NCI-H2227 treated with DMSO at 0.1 percent for 48 hours (cell line): Measurements from ENCODE around the gene ID4.

ENCODE experiments used
- DNase-seq: peaks from one replicate; lab custom pipeline; 2025; lab: John Stamatoyannopoulos, UW

Gene ID4, protein sequence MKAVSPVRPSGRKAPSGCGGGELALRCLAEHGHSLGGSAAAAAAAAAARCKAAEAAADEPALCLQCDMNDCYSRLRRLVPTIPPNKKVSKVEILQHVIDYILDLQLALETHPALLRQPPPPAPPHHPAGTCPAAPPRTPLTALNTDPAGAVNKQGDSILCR

DNA sequence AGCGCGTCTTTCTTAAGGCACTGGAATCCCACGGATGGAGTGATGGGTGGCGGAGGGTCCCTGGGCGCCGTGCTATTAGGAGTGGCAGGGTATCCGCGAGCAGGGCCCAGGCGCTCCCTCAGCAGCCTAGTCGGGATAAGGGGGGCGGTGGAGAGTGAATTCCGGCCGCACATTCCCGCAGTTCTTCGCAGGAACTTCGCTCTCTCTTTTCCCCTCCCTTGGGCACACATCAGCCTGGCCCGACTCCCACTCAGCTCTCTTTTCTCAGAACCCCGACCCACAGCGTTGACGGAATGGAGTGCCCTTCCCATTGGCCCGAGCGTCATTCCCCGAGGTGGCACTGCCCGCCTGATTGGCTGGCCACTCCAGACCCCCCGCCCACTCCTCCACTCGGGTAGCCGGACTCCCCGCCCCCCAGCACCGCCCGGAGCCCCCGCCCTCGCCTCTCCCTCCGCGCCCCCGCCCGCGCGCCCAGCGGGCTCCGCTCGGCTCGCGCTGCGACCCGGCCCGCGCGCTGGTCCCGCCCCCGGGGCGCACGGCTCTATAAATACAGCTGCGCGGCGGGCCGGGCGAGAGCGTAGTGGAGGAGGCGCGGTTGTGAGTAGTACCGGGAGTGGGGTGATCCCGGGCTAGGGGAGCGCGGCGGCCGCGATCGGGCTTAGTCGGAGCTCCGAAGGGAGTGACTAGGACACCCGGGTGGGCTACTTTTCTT lies at the start of gene ID4:
ID4 (plus strand) TSS at position 572 of the 712 bp plus-strand sequence. CDS start 385 bp downstream, outside the sequence.
- DNase-seq: peak; percentile 97

GRCh38 chr6:19788686-19789085 lies 48.5 kb upstream of the ID4 start:
- no peak for DNase-seq

DNA sequence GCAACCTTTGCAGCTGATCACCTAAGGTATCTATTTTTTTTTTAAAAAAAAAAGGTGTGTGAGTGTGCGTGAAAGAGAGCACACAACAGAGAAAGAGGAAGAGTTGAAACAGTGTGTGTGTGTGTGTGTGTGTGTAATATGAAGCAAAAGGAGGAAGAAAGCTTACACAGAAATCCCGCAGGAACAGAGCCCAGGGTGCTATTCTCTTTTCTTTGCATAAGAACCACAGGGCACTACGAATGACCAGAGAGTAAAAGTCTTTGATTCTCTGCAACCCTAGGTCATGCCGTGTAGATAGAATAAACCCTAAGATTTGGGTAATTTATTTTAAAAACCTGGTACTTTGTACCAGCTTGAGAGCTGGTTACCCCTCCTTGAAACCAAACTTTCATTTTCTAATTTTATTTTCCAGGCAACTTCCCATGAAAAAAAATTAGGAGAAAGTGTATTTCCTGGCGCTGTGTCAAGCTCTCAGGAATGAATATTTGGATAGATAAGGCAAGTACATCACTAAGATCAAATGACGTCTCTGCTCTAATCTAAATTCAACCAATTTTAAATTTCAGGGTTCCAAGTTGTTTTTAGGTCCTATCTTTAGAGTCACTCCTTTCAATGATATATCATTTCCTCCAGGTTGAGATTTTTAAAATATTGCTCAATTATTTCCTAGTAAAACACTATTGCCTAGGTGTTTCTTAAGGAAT lies 47.9 kb upstream of the ID4 start:
- no peak for DNase-seq

- no peak for DNase-seq
Measured at GRCh38 chr6:19791267-19791666, 45.9 kb upstream of the ID4 start.

- DNase-seq: no peak
Measured at GRCh38 chr6:19795211-19795610, 42.0 kb upstream of the ID4 start.

GRCh38 chr6:19796452-19796851 lies 40.7 kb upstream of the ID4 start:
- no peak for DNase-seq

GRCh38 chr6:19798362-19798761 lies 38.8 kb upstream of the ID4 start:
- no peak for DNase-seq

GRCh38 chr6:19802656-19803055 lies 34.5 kb upstream of the ID4 start:
- peak; percentile 21 for DNase-seq

DNA sequence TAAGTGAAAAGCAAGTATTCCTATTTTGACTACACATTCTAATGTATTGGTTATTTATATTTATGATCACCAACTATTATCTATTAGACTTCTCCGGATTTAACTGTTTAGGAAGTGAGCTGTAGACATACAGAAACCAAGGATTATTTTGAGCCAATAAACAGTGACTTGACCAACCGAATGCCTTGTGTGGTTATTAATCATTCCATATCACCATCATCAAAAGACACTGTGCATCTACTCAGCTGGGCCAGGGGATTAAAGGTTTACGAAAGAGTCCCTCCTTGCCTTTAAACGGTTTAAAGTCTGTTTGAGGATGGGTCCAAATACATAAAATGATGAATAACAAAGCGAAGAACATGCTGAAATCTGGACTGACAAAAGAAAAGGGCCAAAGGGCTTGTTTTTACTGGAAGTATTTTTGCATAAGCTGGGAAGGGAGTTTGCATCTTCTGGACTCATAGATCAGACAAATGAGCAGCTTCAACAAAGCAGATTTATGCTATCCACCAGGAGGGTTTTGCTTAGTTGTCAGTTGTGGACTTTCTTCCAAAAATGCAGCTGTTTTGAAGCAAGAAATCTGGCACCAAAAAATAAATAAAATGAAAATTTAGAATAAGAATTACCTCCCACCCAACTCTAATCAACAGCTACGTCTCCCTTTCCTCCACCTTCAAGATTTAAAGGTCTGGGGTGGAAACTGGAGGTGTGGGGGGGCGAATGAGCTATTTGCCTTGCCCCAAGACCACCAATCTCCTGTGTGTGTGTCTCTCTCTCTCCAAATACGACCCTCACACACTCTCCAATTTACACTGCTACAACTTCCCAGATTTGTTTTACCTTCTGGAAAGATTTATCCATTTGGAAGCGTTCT lies 33.6 kb upstream of the ID4 start:
- DNase-seq: peak; percentile 62

DNA sequence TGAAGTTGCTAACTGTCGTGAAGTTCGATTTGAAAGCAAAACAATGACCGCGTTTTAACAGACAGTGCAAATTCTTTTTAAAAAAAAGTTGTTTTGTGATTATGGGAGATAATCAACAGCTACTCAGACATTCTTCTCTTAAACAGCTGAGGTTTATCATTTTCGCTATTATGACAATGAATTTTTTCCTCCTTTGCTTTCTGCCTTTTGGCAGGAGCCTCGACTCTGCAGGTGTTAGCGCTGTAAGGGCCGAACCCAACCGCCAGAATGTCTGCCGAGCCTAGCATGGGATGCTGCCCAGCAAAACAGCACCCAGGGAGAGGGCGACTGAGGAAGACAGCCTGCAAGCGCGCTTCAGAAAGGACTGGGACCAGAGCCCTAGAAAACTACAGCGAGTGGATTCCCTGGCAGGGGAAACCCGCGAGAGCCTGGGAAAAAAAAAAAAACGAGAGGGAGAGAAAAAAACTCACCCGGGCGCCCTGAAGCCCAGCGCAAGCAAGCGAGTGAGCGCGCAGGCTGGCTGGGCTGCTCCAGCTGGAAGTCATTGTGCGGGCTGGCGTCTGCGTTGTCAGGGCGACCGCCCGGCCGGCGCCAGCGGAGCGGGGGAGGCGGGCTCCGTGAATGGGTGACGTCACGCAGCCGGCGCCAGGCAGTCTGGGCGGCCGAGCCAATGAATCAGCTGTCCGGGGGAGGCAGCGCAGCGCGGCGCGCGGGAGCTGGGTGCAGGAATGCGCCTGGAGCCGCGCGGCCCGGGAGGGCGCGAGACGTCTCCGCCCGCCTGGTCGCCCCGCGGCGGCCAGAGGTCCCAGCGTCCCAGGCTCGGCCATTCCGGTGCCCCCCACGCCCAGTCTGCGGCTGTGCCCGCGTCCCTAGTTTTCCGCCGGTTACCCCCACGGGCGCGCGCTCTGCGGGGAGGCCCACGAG lies 32.7 kb upstream of the ID4 start:
- DNase-seq: peak; percentile 91

GRCh38 chr6:19805129-19805481 lies 32.1 kb upstream of the ID4 start:
- peak; percentile 70 for DNase-seq

GRCh38 chr6:19806971-19807396 lies 30.2 kb upstream of the ID4 start:
- DNase-seq: no peak

DNA sequence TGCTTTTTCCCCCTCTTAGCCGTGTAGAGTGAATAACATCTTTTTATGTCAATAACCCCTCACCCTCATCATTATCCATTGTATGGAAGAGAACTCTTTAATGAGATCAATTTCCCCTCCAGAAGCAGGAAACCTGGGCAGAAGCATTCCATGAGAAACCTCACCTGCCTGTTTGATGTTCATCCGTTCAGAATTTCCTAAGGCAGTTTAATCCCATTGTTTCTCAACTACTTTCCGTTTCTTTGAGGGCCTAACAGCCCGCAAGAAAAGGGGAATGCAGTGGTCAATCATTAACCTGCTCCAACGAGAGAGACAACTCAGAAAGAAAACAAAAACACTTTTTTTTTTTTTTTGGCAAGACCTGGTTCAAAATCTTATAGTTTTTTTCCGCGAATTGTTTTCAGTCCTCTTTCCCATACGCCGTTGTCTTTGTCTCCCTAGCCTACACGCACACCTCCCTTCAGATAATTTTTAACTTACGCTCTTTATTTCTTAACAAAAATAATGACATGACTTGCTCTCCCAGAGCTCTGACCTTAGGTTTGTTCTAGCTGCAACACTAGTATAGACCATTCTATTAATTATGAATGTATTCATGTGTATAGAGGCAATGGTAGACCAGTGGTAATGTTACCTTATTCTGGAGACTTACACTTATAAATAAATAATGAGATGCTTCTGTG lies 25.6 kb upstream of the ID4 start:
- DNase-seq: no peak

- peak; percentile 11 for DNase-seq
Measured at GRCh38 chr6:19812512-19813119, 24.6 kb upstream of the ID4 start.

GRCh38 chr6:19818805-19819204 lies 18.4 kb upstream of the ID4 start:
- no peak for DNase-seq

- DNase-seq: no peak
Measured at GRCh38 chr6:19824058-19824807, 12.9 kb upstream of the ID4 start.

- DNase-seq: no peak
Measured at GRCh38 chr6:19827247-19827646, 9.9 kb upstream of the ID4 start.

- no peak for DNase-seq
Measured at GRCh38 chr6:19827903-19828302, 9.3 kb upstream of the ID4 start.

GRCh38 chr6:19830171-19830570 lies 7.0 kb upstream of the ID4 start:
- DNase-seq: no peak
